ENCODE measurements around the gene DACT2.

The DACT2 gene

GRCh38 chr6:168333039-168333438 is 13.5 kb upstream of the DACT2 start:
- peak; percentile 67 for TF ChIP-seq CTCF (IDR thresholded peaks at IDR 0.05; ENCODE audit: low read depth, low read length)
- Histone ChIP-seq H3K27ac (no peak overlapping the region), H3K9me3 (ENCODE audit: severe bottlenecking) (no peaks in the 10 kb centered on the region), H3K36me3 (no peaks in the 10 kb centered on the region), H3K4me3 (ENCODE audit: low read depth, low read length) (no peak overlapping the region), H3K27me3 (ENCODE audit: insufficient read depth, low read depth, severe bottlenecking) (no peaks in the 10 kb centered on the region)
- DNase-seq: no peak

DNA sequence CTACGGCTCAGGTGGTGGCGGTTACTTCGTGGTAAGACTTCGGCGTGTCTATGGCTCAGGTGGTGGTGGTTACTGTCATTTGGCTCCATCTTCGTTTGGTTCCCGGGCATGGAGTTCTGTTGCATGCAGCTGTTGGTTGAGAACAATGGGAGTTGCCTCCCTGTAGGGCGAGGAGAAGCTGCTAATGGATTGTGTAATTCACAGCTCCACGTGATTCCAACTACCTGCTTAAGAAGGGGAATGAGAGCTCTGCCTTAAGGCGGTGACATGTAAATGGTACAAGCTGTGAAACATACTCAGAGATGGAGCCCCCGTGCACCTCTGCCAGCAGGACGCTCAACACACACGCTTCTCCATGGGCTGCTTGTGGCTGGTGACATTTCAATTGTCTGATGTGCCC is 12.4 kb upstream of the DACT2 start:
- Histone ChIP-seq H3K4me3 (ENCODE audit: low read depth, low read length) (no peak overlapping the region), H3K27ac (no peak overlapping the region), H3K36me3 (no peaks in the 10 kb centered on the region), H3K27me3 (ENCODE audit: insufficient read depth, low read depth, severe bottlenecking) (no peaks in the 10 kb centered on the region), H3K9me3 (ENCODE audit: severe bottlenecking) (no peaks in the 10 kb centered on the region)
- DNase-seq: no peak
- TF ChIP-seq CTCF (IDR thresholded peaks at IDR 0.05; ENCODE audit: low read depth, low read length): no peak

DNA sequence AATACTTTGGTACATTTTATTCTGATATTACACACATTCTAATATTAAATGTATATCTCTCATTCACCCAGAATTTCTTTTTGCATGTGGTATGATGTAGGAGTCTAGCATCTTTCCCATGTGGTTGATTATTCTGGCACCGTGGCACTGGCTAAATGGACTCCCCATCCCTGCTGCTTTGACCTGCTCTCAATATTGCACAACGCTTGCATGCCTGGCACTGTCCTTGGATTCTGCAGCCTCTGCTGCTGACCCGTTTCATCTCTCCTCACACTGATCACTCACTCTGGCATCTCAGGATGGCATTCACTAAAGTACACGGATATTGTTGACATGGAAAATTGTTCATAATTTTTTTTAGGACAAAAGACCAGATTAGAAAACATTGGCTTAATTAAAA is 11.5 kb upstream of the DACT2 start:
- no peaks in the 10 kb centered on the region for H3K27me3 ChIP-seq (ENCODE audit: insufficient read depth, low read depth, severe bottlenecking)
- H3K9me3 ChIP-seq (ENCODE audit: severe bottlenecking): no peaks in the 10 kb centered on the region
- H3K36me3 ChIP-seq: no peaks in the 10 kb centered on the region
- no peak overlapping the region for H3K27ac ChIP-seq
- DNase-seq: no peak
- no peak for TF ChIP-seq CTCF (IDR thresholded peaks at IDR 0.05; ENCODE audit: low read depth, low read length)
- no peak overlapping the region for H3K4me3 ChIP-seq (ENCODE audit: low read depth, low read length)

DNA sequence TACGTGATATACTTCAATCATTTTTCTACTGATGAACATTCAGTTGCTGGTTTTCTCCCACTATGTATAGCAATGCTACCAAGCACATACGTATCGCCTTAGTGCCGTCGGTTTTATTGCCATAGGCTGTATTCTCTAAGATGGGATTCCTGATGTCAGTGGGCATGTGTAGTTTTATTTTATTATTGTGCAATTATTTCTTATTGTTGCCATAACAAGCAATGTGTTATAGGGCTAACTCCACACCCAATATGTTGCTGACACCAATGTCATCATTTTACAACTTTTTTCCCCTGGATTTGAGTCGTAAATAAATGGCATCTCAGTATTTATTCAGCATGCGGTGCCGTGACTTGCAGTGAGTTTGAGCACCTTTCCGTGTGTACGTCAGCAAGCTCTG is 10.8 kb upstream of the DACT2 start:
- Histone ChIP-seq H3K27ac (no peak overlapping the region), H3K36me3 (no peaks in the 10 kb centered on the region), H3K27me3 (ENCODE audit: insufficient read depth, low read depth, severe bottlenecking) (no peaks in the 10 kb centered on the region), H3K9me3 (ENCODE audit: severe bottlenecking) (no peaks in the 10 kb centered on the region), H3K4me3 (ENCODE audit: low read depth, low read length) (no peak overlapping the region)
- TF ChIP-seq CTCF (IDR thresholded peaks at IDR 0.05; ENCODE audit: low read depth, low read length): no peak
- no peak for DNase-seq

- H3K27ac ChIP-seq: no peak overlapping the region
- TF ChIP-seq CTCF (IDR thresholded peaks at IDR 0.05; ENCODE audit: low read depth, low read length): no peak
- H3K9me3 ChIP-seq (ENCODE audit: severe bottlenecking): no peaks in the 10 kb centered on the region
- no peak overlapping the region for H3K4me3 ChIP-seq (ENCODE audit: low read depth, low read length)
- H3K27me3 ChIP-seq (ENCODE audit: insufficient read depth, low read depth, severe bottlenecking): no peaks in the 10 kb centered on the region
- H3K36me3 ChIP-seq: no peaks in the 10 kb centered on the region
- no peak for DNase-seq
Observed at GRCh38 chr6:168328086-168328485, 8.5 kb upstream of the DACT2 start.

Measured in WERI-Rb-1 (cell line).